Glutamatergic neuron (in vitro differentiated cells): Measurements from ENCODE around the gene PTPRM. TPM values are rescaled to one million over a fixed set of nuclear protein-coding genes. Genes with fewer than 3 reads are reported as not detected.

Experiments used
- DNase-seq: peaks from one replicate; pipeline ENCODE4 v3.0.0; 2022
- H3K27ac Mint-ChIP-seq: one replicate; pipeline ENCODE4 v1.8.0; 2020; ENCODE audit warnings: mild to moderate bottlenecking, mixed read lengths, inconsistent platforms; ENCODE audit not compliant: unreplicated experiment
- H3K27me3 Mint-ChIP-seq: one replicate; pipeline ENCODE4 v1.8.0; 2020; ENCODE audit warnings: mild to moderate bottlenecking, moderate library complexity, mixed read lengths, inconsistent platforms; ENCODE audit not compliant: unreplicated experiment
- H3K36me3 Mint-ChIP-seq: one replicate; pipeline ENCODE4 v1.8.0; 2020; ENCODE audit warnings: mild to moderate bottlenecking, mixed read lengths, inconsistent platforms; ENCODE audit not compliant: unreplicated experiment
- H3K4me1 Mint-ChIP-seq: one replicate; pipeline ENCODE4 v1.8.0; 2020; ENCODE audit warnings: mild to moderate bottlenecking, low read depth, mixed read lengths, inconsistent platforms; ENCODE audit not compliant: unreplicated experiment
- H3K4me3 Mint-ChIP-seq: one replicate; pipeline ENCODE4 v1.8.0; 2020; ENCODE audit warnings: mild to moderate bottlenecking, mixed read lengths, inconsistent platforms; ENCODE audit not compliant: unreplicated experiment
- H3K9me3 Mint-ChIP-seq: one replicate; pipeline ENCODE4 v1.8.0; 2020; ENCODE audit warnings: mild to moderate bottlenecking, moderate library complexity, mixed read lengths, inconsistent platforms; ENCODE audit not compliant: unreplicated experiment
- CTCF ChIP-seq: fragments of 200-600 bp; sonication (generic); IDR thresholded peaks from one replicate; pipeline ENCODE4 v1.5.0; 2021; ENCODE audit not compliant: partially characterized antibody, unreplicated experiment
- total RNA-seq: library from RNA; stranded (reverse); fragmentation: NEBNext Ultra II Directional; extraction: Animal tissue kit (Norgen Biotek cat#: 25700); gene quantifications from one replicate; pipeline ENCODE4 v1.2.1, GENCODE V29; 2021; ENCODE audit not compliant: unreplicated experiment

PTPRM gene
- total RNA-seq, 1 donor from 2014 or later, result 23.9 TPM

GRCh38 chr18:8121942-8122480, 554.9 kb downstream of the PTPRM start:
- no peak for DNase-seq
- H3K27me3 Mint-ChIP-seq, result no peaks in the 10 kb centered on the region
- H3K4me1 Mint-ChIP-seq, result no peaks in the 10 kb centered on the region
- H3K27ac Mint-ChIP-seq, result no peak overlapping the region
- TF ChIP-seq CTCF, result no peak
- no peaks in the 10 kb centered on the region for H3K36me3 Mint-ChIP-seq
- no peaks in the 10 kb centered on the region for H3K9me3 Mint-ChIP-seq
- H3K4me3 Mint-ChIP-seq, result no peak overlapping the region

GRCh38 chr18:8124232-8125146, 557.4 kb downstream of the PTPRM start:
- H3K4me3 Mint-ChIP-seq, result no peak overlapping the region
- no peak for DNase-seq
- H3K4me1 Mint-ChIP-seq, result no peaks in the 10 kb centered on the region
- H3K27ac Mint-ChIP-seq, result no peak overlapping the region
- no peaks in the 10 kb centered on the region for H3K36me3 Mint-ChIP-seq
- TF ChIP-seq CTCF, result no peak
- no peaks in the 10 kb centered on the region for H3K27me3 Mint-ChIP-seq
- no peaks in the 10 kb centered on the region for H3K9me3 Mint-ChIP-seq

GRCh38 chr18:8130096-8130495, 563.0 kb downstream of the PTPRM start:
- Mint-ChIP-seq H3K36me3 (no peaks in the 10 kb centered on the region), H3K9me3 (no peaks in the 10 kb centered on the region), H3K4me3 (no peak overlapping the region), H3K4me1 (no peaks in the 10 kb centered on the region), H3K27me3 (peaks cover 3% of the 10 kb centered on the region), H3K27ac (no peak overlapping the region)
- no peak for DNase-seq
- TF ChIP-seq CTCF, result no peak

GRCh38 chr18:8133032-8133431, 565.9 kb downstream of the PTPRM start:
- TF ChIP-seq CTCF, result no peak
- Mint-ChIP-seq H3K36me3 (no peaks in the 10 kb centered on the region), H3K27me3 (peaks cover 3% of the 10 kb centered on the region), H3K4me3 (no peak overlapping the region), H3K27ac (no peak overlapping the region), H3K9me3 (no peaks in the 10 kb centered on the region), H3K4me1 (no peaks in the 10 kb centered on the region)
- no peak for DNase-seq

- DNase-seq, result no peak
- Mint-ChIP-seq H3K36me3 (no peaks in the 10 kb centered on the region), H3K27ac (no peak overlapping the region), H3K4me3 (no peak overlapping the region), H3K27me3 (peaks cover 3% of the 10 kb centered on the region), H3K4me1 (no peaks in the 10 kb centered on the region), H3K9me3 (no peaks in the 10 kb centered on the region)
- TF ChIP-seq CTCF, result no peak
Measured at GRCh38 chr18:8133888-8134287, 566.8 kb downstream of the PTPRM start.
